Stomach (tissue), 9 donors: ENCODE results near the gene ZMIZ1. TPM values are rescaled to one million over a fixed set of nuclear protein-coding genes. Genes with fewer than 3 reads are reported as not detected.
A peak's percentile ranks its signal among the peaks of the same experiment; 100 is the strongest.

ENCODE experiments used
- DNase-seq, 2 donors: peaks; one replicate each; pipeline versions ENCODE4 v3.0.0 to v3.0.0-alpha.2; 2013 to 2019
- H3K27ac ChIP-seq, 5 donors: fragments of 200-600 bp in 4 of 5; sonication (generic) in 4 of 5; one replicate each; pipeline ENCODE4 v1.5.1; 2013 to 2019; ENCODE audit warnings: mild to moderate bottlenecking in 1 of 5, moderate library complexity in 1 of 5
- H3K27me3 ChIP-seq, 3 donors: fragments of 200-600 bp; sonication (generic); one replicate each; pipeline ENCODE4 v1.5.1; 2017 to 2019; ENCODE audit warnings: mixed run types in 1 of 3
- H3K36me3 ChIP-seq, 4 donors: fragments of 200-600 bp; sonication (generic); 1 replicate in 3 of 4; 2 replicates in 1 of 4; pipeline ENCODE4 v1.5.1; 2016 to 2019
- H3K4me1 ChIP-seq, 4 donors: fragments of 200-600 bp; sonication (generic); one replicate each; pipeline ENCODE4 v1.5.1; 2016 to 2019
- H3K4me3 ChIP-seq, 4 donors: fragments of 200-600 bp; sonication (generic) in 3 of 4; one replicate each; pipeline ENCODE4 v1.5.1; 2016 to 2019; ENCODE audit warnings: mild to moderate bottlenecking in 1 of 4
- H3K9me3 ChIP-seq, 4 donors: fragments of 200-600 bp; sonication (generic); one replicate each; pipeline ENCODE4 v1.5.1; 2016 to 2019
- CTCF ChIP-seq, 7 experiments: fragments of 450-650 bp in 4 of 7; fragments of 200-600 bp in 3 of 7; sonication (generic) in 3 of 7; IDR thresholded peaks; one replicate each; pipeline ENCODE4 v1.5.1; 2016 to 2019; ENCODE audit warnings: antibody characterized with exemption in 7 of 7, control low read depth in 2 of 7, mild to moderate bottlenecking in 1 of 7
- EP300 ChIP-seq: sonication (generic); formaldehyde crosslinking; IDR thresholded peaks from one replicate; pipeline ENCODE4 v1.6.1; 2017; ENCODE audit warnings: antibody characterized with exemption
- POLR2A ChIP-seq, 4 donors: fragments of 450-650 bp; IDR thresholded peaks; one replicate each; pipeline ENCODE4 v1.6.1; 2016; ENCODE audit warnings: antibody characterized with exemption in 4 of 4, control low read depth in 2 of 4, mild to moderate bottlenecking in 1 of 4, moderate library complexity in 1 of 4
- POLR2AphosphoS5 ChIP-seq, 3 donors: sonication (generic); formaldehyde crosslinking; IDR thresholded peaks; one replicate each; pipeline ENCODE4 v1.6.1; 2016; ENCODE audit warnings: antibody characterized with exemption in 3 of 3
- WGBS, 5 donors: extraction: QIAGEN DNeasy Blood & Tissue Kit in 3 of 5; methylation state at CpG; one replicate each; pipeline versions ENCODE4 v1.1.5 to v1.1.7; 2013 to 2018; 5-methylcytosine and 5-hydroxymethylcytosine counted together
- intact Hi-C: fragments of 100-400 bp; cut with DNase I; formaldehyde crosslinking; loops from one replicate; pipeline ENCODE4 v1.15.1; 2023; ENCODE audit warnings: low total_unique reads
- polyA plus RNA-seq, 3 donors: library from polyadenylated mRNA; stranded (reverse); fragments of 200-250 nt; gene quantifications; one replicate each; pipeline ENCODE4 v1.2.3, GENCODE V29; 2013
- total RNA-seq, 5 donors: library from RNA; depleted of rRNA; stranded (reverse); fragments of >200 nt; gene quantifications; one replicate each; pipeline versions ENCODE4 v1.1.0 to v1.2.3, GENCODE V29; 2014 to 2016
- donor health status: healthy with polysubstance abuse.
- donor health status: Bipolar disorder and iron deficiency.
- donor health status: healthy.

ZMIZ1 gene
- total and polyA plus RNA-seq, 8 donors: 17.7 to 103 (median 26.3) TPM

GRCh38 chr10:79284158-79284871 lies 215.5 kb downstream of the ZMIZ1 start:
- WGBS, 5 donors: 79 to 89% (median 83%) methylated on average over 7 of the region's 7 CpGs
- Histone ChIP-seq H3K4me3 (no peak overlapping the region), H3K36me3 (peaks cover 34 to 95% (median 83%) of the 10 kb centered on the region in 4 donors), H3K27ac (peak overlapping the region in 4 of 5 donors; percentile 64 to 86 (median 74)), H3K27me3 (no peaks in the 10 kb centered on the region), H3K9me3 (no peaks in the 10 kb centered on the region), H3K4me1 (peaks cover 29 to 68% (median 46%) of the 10 kb centered on the region in 4 donors)
- no peak for TF ChIP-seq EP300
- no peak for TF ChIP-seq CTCF (IDR thresholded peaks at IDR 0.05)
- no peak for TF ChIP-seq POLR2AphosphoS5 (IDR thresholded peaks at IDR 0.05)
- TF ChIP-seq POLR2A (IDR thresholded peaks at IDR 0.05): no peak
- no peak for DNase-seq
- intact Hi-C loops: no loop called here

DNA sequence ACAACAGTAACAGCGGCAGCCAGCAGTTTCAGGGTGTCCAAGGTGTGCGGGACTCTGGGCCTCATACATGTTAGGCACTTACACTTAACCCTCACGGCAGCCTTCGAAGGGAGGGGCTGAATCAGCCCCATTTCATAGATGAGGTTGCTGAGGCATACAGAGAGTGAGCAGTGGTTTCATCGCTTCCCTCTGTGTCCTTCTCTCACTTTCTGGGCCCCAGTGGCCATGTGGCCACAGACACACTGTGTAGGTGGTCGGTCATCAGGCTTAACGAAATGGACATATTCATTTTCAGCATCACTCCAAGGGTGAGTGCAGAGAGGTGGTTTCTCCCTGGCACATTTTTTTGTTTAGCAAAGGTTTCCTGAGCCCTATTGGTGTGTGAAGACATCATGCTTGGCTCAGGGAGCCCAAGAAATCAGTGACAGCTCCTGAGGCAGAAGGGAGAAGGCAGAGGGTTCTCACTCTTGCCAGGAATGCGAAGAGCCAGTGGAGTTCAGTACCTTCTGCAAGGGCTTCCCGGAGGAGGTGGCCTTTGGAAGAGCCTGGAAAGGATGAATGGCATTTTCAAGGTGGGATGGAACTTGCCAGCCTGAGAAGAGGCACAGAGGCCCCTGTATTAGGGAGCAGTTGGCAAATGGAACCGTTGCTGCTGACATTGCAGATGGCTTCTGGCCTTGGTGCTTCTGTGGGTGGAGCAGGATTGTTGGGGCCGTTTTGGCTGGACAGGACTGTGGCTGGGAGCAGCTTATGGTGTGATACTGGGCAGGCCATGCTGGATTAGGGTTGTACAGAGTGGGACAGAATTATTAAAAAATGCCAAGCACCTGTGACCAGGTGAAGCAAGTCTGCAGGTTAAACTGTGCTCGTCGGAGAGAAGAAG lies 216.8 kb downstream of the ZMIZ1 start:
- no peaks in the 10 kb centered on the region for H3K9me3 ChIP-seq
- no peak overlapping the region for H3K4me3 ChIP-seq
- 74 to 82% (median 77%) methylated on average over 12 to 13 of the region's 13 CpGs for WGBS, 5 donors
- TF ChIP-seq CTCF (IDR thresholded peaks at IDR 0.05) (no peak), POLR2A (IDR thresholded peaks at IDR 0.05) (no peak), POLR2AphosphoS5 (IDR thresholded peaks at IDR 0.05) (no peak), EP300 (no peak)
- H3K36me3 ChIP-seq: peaks cover 38 to 95% (median 84%) of the 10 kb centered on the region in 4 donors
- H3K27ac ChIP-seq: peak overlapping the region; percentile 34 to 86 (median 64)
- intact Hi-C loops: no loop called here
- no peaks in the 10 kb centered on the region for H3K27me3 ChIP-seq
- DNase-seq: no peak
- peaks cover 29 to 73% (median 54%) of the 10 kb centered on the region in 4 donors for H3K4me1 ChIP-seq

GRCh38 chr10:79286318-79286951 lies 217.7 kb downstream of the ZMIZ1 start:
- peaks cover 29 to 75% (median 56%) of the 10 kb centered on the region in 4 donors for H3K4me1 ChIP-seq

DNA sequence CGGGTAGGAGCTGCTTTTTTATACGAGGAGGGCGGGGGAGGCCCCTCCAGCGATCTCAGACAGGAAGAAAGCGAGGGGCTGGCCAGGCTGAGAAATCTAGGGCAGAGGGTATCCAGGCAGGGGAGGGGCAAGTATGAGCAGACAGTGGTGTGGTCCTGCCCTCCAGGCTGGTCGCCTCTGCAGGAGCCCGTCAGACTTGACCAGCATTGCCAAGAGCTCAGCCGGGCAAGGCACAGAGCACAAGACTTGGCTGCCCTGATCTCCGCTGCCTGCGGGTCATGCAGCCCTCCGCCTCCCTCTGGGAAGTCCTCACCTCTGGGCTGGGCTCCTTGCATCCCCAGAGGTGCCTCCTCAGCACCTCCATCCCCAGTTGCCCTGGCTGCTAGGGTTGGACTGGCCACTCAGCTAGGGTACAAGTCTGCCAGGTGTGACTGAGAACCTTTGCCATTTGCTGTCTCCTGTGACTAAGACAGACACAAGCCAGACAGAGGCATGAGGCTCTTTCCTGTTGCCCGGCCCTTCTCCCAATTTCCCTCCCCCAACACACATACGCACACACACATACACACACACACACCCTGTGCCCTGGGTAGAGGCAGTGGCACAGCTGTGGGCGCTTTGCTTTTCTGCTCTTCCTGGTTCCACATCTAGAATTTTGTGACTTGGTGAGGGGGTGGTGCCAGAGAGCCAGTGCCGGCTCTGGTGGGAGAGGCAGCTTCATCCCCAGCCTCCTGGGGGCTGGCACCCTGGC lies 219.4 kb downstream of the ZMIZ1 start:
- WGBS, 5 donors: 79 to 84% (median 81%) methylated on average over 15 of the region's 15 CpGs
- DNase-seq: no peak
- peaks cover 40 to 84% (median 72%) of the 10 kb centered on the region in 4 donors for H3K4me1 ChIP-seq
- no peaks in the 10 kb centered on the region for H3K9me3 ChIP-seq
- peaks cover 41 to 95% (median 85%) of the 10 kb centered on the region in 4 donors for H3K36me3 ChIP-seq
- H3K4me3 ChIP-seq: no peak overlapping the region
- peak overlapping the region in 3 of 5 donors; percentile 11 to 86 (median 44) for H3K27ac ChIP-seq
- intact Hi-C loops: no loop called here
- H3K27me3 ChIP-seq: no peaks in the 10 kb centered on the region
- TF ChIP-seq EP300 (no peak), POLR2A (IDR thresholded peaks at IDR 0.05) (no peak), CTCF (IDR thresholded peaks at IDR 0.05) (no peak), POLR2AphosphoS5 (IDR thresholded peaks at IDR 0.05) (no peak)

More at GRCh38 chr10:79286318-79286951, 217.7 kb downstream of the ZMIZ1 start:
- TF ChIP-seq POLR2AphosphoS5 (IDR thresholded peaks at IDR 0.05) (peak in 2 of 3 donors; percentile 21 to 24), EP300 (no peak)
- peak; percentile 79 to 80 for DNase-seq
- peaks cover 43 to 95% (median 85%) of the 10 kb centered on the region in 4 donors for H3K36me3 ChIP-seq
- WGBS, 5 donors: 27 to 66% (median 62%) methylated on average over 18 to 23 of the region's 23 CpGs
- intact Hi-C loops: no loop called here
- peak overlapping the region; percentile 34 to 86 (median 64) for H3K27ac ChIP-seq
- no peaks in the 10 kb centered on the region for H3K27me3 ChIP-seq
- no peaks in the 10 kb centered on the region for H3K9me3 ChIP-seq
- H3K4me3 ChIP-seq: peak overlapping the region in 1 of 4 donors; percentile 8
